HEK293 (cell line): Measurements from ENCODE around the gene IL23A.
A peak's percentile ranks its signal among the peaks of the same experiment; 100 is the strongest.

Experiments used
- CTCF ChIA-PET: fragments of 350-600 bp; formaldehyde crosslinking; extraction: SDS; loops from one replicate; lab custom pipeline; 2021; ENCODE audit warnings: antibody characterized with exemption; lab: Yijun Ruan, JAX
- POLR2A ChIA-PET: fragments of 300-600 bp; formaldehyde crosslinking; extraction: SDS; loops from one replicate; lab custom pipeline; 2020; ENCODE audit warnings: antibody characterized with exemption, inconsistent platforms; lab: Yijun Ruan, JAX
- H3K27ac ChIP-seq: fragments of 200-500 bp; sonication (Bioruptor generic); 2 replicates; pipeline ENCODE4 v1.5.1; 2014; ENCODE audit warnings: low read depth, low read length, control low read depth, inconsistent platforms; ENCODE audit errors: extremely low read depth
- H3K36me3 ChIP-seq, 2 experiments: fragments of 200-500 bp in 1 of 2; sonication (Bioruptor generic) in 1 of 2; 1 replicate in 1 of 2; 2 replicates in 1 of 2; pipeline ENCODE4 v1.5.1; 2014 to 2017; ENCODE audit warnings: inconsistent platforms in 2 of 2, low read length in 2 of 2; ENCODE audit not compliant: control insufficient read depth in 2 of 2, insufficient read depth in 1 of 2
- H3K4me1 ChIP-seq: fragments of 200-500 bp; sonication (Bioruptor generic); 2 replicates; pipeline ENCODE4 v1.5.1; 2014; ENCODE audit warnings: mild to moderate bottlenecking, low read length, inconsistent platforms; ENCODE audit not compliant: control insufficient read depth, insufficient read depth
- H3K4me3 ChIP-seq: 2 replicates; pipeline ENCODE4 v1.5.1; 2011; ENCODE audit warnings: low read depth, mild to moderate bottlenecking, control low read depth, low read length, moderate library complexity
- H3K9me3 ChIP-seq: fragments of 200-500 bp; sonication (Bioruptor generic); 2 replicates; pipeline ENCODE4 v1.5.1; 2014; ENCODE audit warnings: low read depth, low read length, inconsistent platforms; ENCODE audit not compliant: control insufficient read depth, insufficient read depth
- FEZF1 ChIP-seq: fragments of 450-650 bp; formaldehyde crosslinking; IDR thresholded peaks from 2 replicates; pipeline ENCODE4 v1.5.1; 2016; ENCODE audit warnings: missing biosample characterization, missing genetic modification characterization
- KLF9 ChIP-seq: fragments of 450-650 bp; formaldehyde crosslinking; IDR thresholded peaks from 2 replicates; pipeline ENCODE4 v1.5.1; 2016; ENCODE audit warnings: missing biosample characterization, missing genetic modification characterization, low read depth
- OSR2 ChIP-seq: fragments of 450-650 bp; formaldehyde crosslinking; IDR thresholded peaks from 2 replicates; pipeline ENCODE4 v1.5.1; 2016; ENCODE audit warnings: missing biosample characterization, missing genetic modification characterization
- SCRT2 ChIP-seq: fragments of 450-650 bp; formaldehyde crosslinking; IDR thresholded peaks from 2 replicates; pipeline ENCODE4 v1.5.1; 2016; ENCODE audit warnings: missing biosample characterization, missing genetic modification characterization
- ZBTB21 ChIP-seq: fragments of 450-650 bp; formaldehyde crosslinking; IDR thresholded peaks from 2 replicates; pipeline ENCODE4 v1.5.1; 2017; ENCODE audit warnings: missing biosample characterization, missing genetic modification characterization
- ZFHX2 ChIP-seq: fragments of 450-650 bp; formaldehyde crosslinking; conservative IDR thresholded peaks from 2 replicates; pipeline ENCODE4 v1.5.1; 2016; ENCODE audit warnings: missing biosample characterization, missing genetic modification characterization
- ZNF10 ChIP-seq: fragments of 450-650 bp; formaldehyde crosslinking; IDR thresholded peaks from 2 replicates; pipeline ENCODE4 v1.5.1; 2017; ENCODE audit warnings: missing biosample characterization, missing genetic modification characterization
- ZNF138 ChIP-seq: fragments of 450-650 bp; formaldehyde crosslinking; IDR thresholded peaks from 2 replicates; pipeline ENCODE4 v1.5.1; 2016; ENCODE audit warnings: missing biosample characterization, missing genetic modification characterization, borderline replicate concordance
- ZNF140 ChIP-seq: fragments of 450-650 bp; formaldehyde crosslinking; IDR thresholded peaks from 2 replicates; pipeline ENCODE4 v1.5.1; 2016; ENCODE audit warnings: missing biosample characterization, missing genetic modification characterization
- ZNF184 ChIP-seq: fragments of 450-650 bp; IDR thresholded peaks from 2 replicates; pipeline ENCODE4 v1.5.1; 2018; ENCODE audit warnings: missing biosample characterization, mild to moderate bottlenecking, missing genetic modification characterization
- ZNF19 ChIP-seq: fragments of 450-650 bp; formaldehyde crosslinking; IDR thresholded peaks from 2 replicates; pipeline ENCODE4; 2016; ENCODE audit warnings: missing biosample characterization, missing genetic modification characterization, low read depth
- ZNF335 ChIP-seq: fragments of 450-650 bp; formaldehyde crosslinking; conservative IDR thresholded peaks from 2 replicates; pipeline ENCODE4 v1.5.1; 2016; ENCODE audit warnings: missing biosample characterization, missing genetic modification characterization
- ZNF354C ChIP-seq: fragments of 450-650 bp; formaldehyde crosslinking; IDR thresholded peaks from 2 replicates; pipeline ENCODE4 v1.5.1; 2016; ENCODE audit warnings: missing biosample characterization, missing genetic modification characterization, low read depth, borderline replicate concordance
- ZNF366 ChIP-seq: fragments of 450-650 bp; formaldehyde crosslinking; conservative IDR thresholded peaks from 2 replicates; pipeline ENCODE4 v1.5.1; 2016; ENCODE audit warnings: missing biosample characterization, missing genetic modification characterization
- ZNF394 ChIP-seq: fragments of 450-650 bp; formaldehyde crosslinking; IDR thresholded peaks from 2 replicates; pipeline ENCODE4 v1.5.1; 2016; ENCODE audit warnings: missing biosample characterization, missing genetic modification characterization, mild to moderate bottlenecking, moderate library complexity, borderline replicate concordance
- ZNF473 ChIP-seq: fragments of 450-650 bp; formaldehyde crosslinking; IDR thresholded peaks from 2 replicates; pipeline ENCODE4 v1.5.1; 2017; ENCODE audit warnings: missing biosample characterization, missing genetic modification characterization
- ZNF521 ChIP-seq: fragments of 450-650 bp; formaldehyde crosslinking; IDR thresholded peaks from 2 replicates; pipeline ENCODE4 v1.5.1; 2017; ENCODE audit warnings: missing biosample characterization, mild to moderate bottlenecking, missing genetic modification characterization
- ZNF624 ChIP-seq: fragments of 450-650 bp; formaldehyde crosslinking; IDR thresholded peaks from 2 replicates; pipeline ENCODE4 v1.5.1; 2017; ENCODE audit warnings: missing biosample characterization, missing genetic modification characterization
- ZNF701 ChIP-seq: fragments of 450-650 bp; formaldehyde crosslinking; IDR thresholded peaks from 2 replicates; pipeline ENCODE4 v1.5.1; 2016; ENCODE audit warnings: missing biosample characterization, missing genetic modification characterization
- ZNF843 ChIP-seq: fragments of 450-650 bp; formaldehyde crosslinking; IDR thresholded peaks from 2 replicates; pipeline ENCODE4 v1.5.1; 2016; ENCODE audit warnings: missing biosample characterization, missing genetic modification characterization
- TF ChIP-seq, protein P1 (sequence below): fragments of 450-650 bp; formaldehyde crosslinking; IDR thresholded peaks from 2 replicates; pipeline ENCODE4 v1.5.1; 2017; ENCODE audit warnings: missing biosample characterization, missing genetic modification characterization
- TF ChIP-seq, protein P2 (sequence below): fragments of 450-650 bp; formaldehyde crosslinking; IDR thresholded peaks from 2 replicates; pipeline ENCODE4 v1.5.1; 2016; ENCODE audit warnings: missing biosample characterization, missing genetic modification characterization
- TF ChIP-seq, protein P3 (sequence below): fragments of 450-650 bp; formaldehyde crosslinking; IDR thresholded peaks from 2 replicates; pipeline ENCODE4 v1.5.1; 2017; ENCODE audit warnings: missing biosample characterization, missing genetic modification characterization
- TF ChIP-seq, protein P4 (sequence below): fragments of 450-650 bp; formaldehyde crosslinking; IDR thresholded peaks from 2 replicates; pipeline ENCODE4 v1.5.1; 2016; ENCODE audit warnings: missing biosample characterization, missing genetic modification characterization
- TF ChIP-seq, protein P5 (sequence below): fragments of 450-650 bp; formaldehyde crosslinking; optimal IDR thresholded peaks from 2 replicates; pipeline ENCODE3; 2016; ENCODE audit warnings: missing biosample characterization, mild to moderate bottlenecking, missing genetic modification characterization

Gene IL23A

DNA sequence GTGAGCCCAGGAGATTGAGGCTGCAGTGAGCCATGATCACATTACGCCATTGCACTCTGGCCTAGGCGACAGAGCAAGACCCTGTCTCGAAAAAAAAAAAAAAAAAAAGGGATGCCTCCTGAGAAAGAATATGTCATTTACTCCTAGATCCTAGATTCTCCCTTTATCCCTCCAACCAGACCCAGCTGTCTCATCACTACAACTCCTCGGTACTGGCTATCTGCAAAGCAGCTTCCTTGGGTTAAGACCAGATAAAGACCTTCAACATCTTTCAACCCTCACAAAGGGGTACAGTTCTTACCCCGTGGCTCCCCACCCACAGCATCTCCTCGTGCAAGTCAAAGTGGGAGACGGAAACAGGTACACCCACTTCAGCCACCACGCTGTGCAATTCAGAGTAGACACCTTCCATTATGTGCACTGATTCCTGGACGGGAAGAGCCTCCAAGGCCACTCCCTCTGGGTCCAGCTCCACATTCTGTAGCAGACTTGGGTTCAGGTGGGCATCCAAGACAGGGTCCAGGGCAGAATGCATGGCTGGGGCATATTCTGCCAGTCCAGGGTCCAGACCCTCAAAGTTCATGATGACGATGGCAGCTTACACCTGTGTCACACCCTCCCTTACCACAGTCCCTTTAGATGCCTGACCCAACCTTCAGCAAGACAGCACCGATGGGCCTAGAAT is 6.0 kb upstream of the IL23A start:
- CTCF ChIA-PET: interaction anchor here (0.9 to 1.4 kb wide), 2 partner anchors 14 to 16 kb away, joined by 4 to 5 read pairs; no protein-coding TSS in a partner anchor
- Histone ChIP-seq H3K4me3 (peak overlapping the region; percentile 63), H3K36me3 (peaks cover 0 to 12% of the 10 kb centered on the region in 2 experiments; a peak in 2 of 3 replicates), H3K9me3 (no peaks in the 10 kb centered on the region), H3K27ac (peak overlapping the region; percentile 80)
- POLR2A ChIA-PET: interaction anchor here (0.7 to 3.4 kb wide), 8 partner anchors 12 to 143 kb away, joined by 3 to 32 read pairs (median 4); partner anchors contain the start of genes CNPY2, SMARCC2 and STAT2
- TF ChIP-seq ZNF335 (tag by site-specific recombination) (no peak), ZNF473 (tag by site-specific recombination) (no peak), ZNF184 (tag by site-specific recombination) (no peak), ZNF354C (tag by site-specific recombination) (no peak), ZNF624 (tag by site-specific recombination) (no peak), ZNF521 (tag by site-specific recombination) (no peak), ZNF394 (no peak), OSR2 (tag by site-specific recombination) (no peak)
- TF ChIP-seq, all 188 proteins: peak for 0
- peaks cover 5% of the 10 kb centered on the region for H3K4me1 ChIP-seq

DNA sequence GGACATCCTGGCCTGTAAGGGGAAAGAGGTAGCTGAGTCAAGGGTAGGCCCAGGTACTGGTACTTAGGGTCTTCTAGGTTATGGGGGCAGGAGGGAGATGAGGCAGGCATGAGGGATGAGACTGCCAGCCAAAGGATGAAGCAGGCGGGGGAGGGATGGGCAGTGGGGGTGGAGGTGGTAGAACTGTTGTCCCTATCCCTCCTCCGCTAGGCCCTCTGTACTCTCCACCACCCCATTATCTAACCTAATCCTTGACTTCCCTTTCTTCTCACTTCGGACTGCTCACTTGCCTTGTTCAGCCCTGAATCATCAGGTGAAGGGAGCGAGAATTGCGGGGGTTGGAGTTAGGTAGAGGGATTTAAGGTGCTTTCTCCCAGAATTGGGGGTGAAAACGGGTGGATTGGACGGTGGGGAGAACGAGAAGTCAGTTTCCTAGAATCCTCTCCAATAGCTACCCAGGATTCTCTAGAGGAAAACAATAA is 5.4 kb upstream of the IL23A start:
- peaks cover 5% of the 10 kb centered on the region for H3K4me1 ChIP-seq
- no peaks in the 10 kb centered on the region for H3K9me3 ChIP-seq
- peak overlapping the region; percentile 63 for H3K4me3 ChIP-seq
- peak overlapping the region; percentile 80 for H3K27ac ChIP-seq
- peaks cover 0 to 6% of the 10 kb centered on the region in 2 experiments; a peak in 2 of 3 replicates for H3K36me3 ChIP-seq
- CTCF ChIA-PET: interaction anchor here (0.6 to 1.4 kb wide), 3 partner anchors 13 to 38 kb away, joined by 4 to 6 read pairs (median 5); no protein-coding TSS in a partner anchor
- POLR2A ChIA-PET: interaction anchor here (0.6 to 3.4 kb wide), 11 partner anchors 11 to 206 kb away, joined by 3 to 32 read pairs (median 4); partner anchors contain the start of genes CNPY2, ESYT1, SMARCC2 and STAT2
- 0 out of 2 replicates have a peak, but pooled peaks have one; percentile 14 for TF ChIP-seq ZNF366
- TF ChIP-seq ZBTB21 (tag by site-specific recombination): no peak
- TF ChIP-seq SCRT2 (tag by site-specific recombination): peak; percentile 61
- TF ChIP-seq, protein P1, sequence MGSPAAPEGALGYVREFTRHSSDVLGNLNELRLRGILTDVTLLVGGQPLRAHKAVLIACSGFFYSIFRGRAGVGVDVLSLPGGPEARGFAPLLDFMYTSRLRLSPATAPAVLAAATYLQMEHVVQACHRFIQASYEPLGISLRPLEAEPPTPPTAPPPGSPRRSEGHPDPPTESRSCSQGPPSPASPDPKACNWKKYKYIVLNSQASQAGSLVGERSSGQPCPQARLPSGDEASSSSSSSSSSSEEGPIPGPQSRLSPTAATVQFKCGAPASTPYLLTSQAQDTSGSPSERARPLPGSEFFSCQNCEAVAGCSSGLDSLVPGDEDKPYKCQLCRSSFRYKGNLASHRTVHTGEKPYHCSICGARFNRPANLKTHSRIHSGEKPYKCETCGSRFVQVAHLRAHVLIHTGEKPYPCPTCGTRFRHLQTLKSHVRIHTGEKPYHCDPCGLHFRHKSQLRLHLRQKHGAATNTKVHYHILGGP (tag by site-specific recombination): peak; percentile 83
- peak; percentile 34; the same call in 1 of the 2 replicates for TF ChIP-seq ZFHX2 (tag by site-specific recombination)
- TF ChIP-seq ZNF138 (tag by site-specific recombination): no peak
- TF ChIP-seq, protein P2, sequence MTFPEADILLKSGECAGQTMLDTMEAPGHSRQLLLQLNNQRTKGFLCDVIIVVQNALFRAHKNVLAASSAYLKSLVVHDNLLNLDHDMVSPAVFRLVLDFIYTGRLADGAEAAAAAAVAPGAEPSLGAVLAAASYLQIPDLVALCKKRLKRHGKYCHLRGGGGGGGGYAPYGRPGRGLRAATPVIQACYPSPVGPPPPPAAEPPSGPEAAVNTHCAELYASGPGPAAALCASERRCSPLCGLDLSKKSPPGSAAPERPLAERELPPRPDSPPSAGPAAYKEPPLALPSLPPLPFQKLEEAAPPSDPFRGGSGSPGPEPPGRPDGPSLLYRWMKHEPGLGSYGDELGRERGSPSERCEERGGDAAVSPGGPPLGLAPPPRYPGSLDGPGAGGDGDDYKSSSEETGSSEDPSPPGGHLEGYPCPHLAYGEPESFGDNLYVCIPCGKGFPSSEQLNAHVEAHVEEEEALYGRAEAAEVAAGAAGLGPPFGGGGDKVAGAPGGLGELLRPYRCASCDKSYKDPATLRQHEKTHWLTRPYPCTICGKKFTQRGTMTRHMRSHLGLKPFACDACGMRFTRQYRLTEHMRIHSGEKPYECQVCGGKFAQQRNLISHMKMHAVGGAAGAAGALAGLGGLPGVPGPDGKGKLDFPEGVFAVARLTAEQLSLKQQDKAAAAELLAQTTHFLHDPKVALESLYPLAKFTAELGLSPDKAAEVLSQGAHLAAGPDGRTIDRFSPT (tag by site-specific recombination): 0 out of 2 replicates have a peak, but pooled peaks have one; percentile 27
- TF ChIP-seq, protein P3, sequence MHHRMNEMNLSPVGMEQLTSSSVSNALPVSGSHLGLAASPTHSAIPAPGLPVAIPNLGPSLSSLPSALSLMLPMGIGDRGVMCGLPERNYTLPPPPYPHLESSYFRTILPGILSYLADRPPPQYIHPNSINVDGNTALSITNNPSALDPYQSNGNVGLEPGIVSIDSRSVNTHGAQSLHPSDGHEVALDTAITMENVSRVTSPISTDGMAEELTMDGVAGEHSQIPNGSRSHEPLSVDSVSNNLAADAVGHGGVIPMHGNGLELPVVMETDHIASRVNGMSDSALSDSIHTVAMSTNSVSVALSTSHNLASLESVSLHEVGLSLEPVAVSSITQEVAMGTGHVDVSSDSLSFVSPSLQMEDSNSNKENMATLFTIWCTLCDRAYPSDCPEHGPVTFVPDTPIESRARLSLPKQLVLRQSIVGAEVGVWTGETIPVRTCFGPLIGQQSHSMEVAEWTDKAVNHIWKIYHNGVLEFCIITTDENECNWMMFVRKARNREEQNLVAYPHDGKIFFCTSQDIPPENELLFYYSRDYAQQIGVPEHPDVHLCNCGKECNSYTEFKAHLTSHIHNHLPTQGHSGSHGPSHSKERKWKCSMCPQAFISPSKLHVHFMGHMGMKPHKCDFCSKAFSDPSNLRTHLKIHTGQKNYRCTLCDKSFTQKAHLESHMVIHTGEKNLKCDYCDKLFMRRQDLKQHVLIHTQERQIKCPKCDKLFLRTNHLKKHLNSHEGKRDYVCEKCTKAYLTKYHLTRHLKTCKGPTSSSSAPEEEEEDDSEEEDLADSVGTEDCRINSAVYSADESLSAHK (tag by site-specific recombination): peak; percentile 6; the same call in 1 of the 2 replicates
- TF ChIP-seq ZNF843 (tag by site-specific recombination): no peak
- peak; percentile 98 for TF ChIP-seq ZNF10 (tag by site-specific recombination)
- TF ChIP-seq, protein P4, sequence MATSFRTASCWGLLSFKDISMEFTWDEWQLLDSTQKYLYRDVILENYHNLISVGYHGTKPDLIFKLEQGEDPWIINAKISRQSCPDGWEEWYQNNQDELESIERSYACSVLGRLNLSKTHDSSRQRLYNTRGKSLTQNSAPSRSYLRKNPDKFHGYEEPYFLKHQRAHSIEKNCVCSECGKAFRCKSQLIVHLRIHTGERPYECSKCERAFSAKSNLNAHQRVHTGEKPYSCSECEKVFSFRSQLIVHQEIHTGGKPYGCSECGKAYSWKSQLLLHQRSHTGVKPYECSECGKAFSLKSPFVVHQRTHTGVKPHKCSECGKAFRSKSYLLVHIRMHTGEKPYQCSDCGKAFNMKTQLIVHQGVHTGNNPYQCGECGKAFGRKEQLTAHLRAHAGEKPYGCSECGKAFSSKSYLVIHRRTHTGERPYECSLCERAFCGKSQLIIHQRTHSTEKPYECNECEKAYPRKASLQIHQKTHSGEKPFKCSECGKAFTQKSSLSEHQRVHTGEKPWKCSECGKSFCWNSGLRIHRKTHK (tag by site-specific recombination): no peak
- no peak for TF ChIP-seq KLF9 (tag by site-specific recombination)
- no peak for TF ChIP-seq ZNF140
- TF ChIP-seq, protein P5, sequence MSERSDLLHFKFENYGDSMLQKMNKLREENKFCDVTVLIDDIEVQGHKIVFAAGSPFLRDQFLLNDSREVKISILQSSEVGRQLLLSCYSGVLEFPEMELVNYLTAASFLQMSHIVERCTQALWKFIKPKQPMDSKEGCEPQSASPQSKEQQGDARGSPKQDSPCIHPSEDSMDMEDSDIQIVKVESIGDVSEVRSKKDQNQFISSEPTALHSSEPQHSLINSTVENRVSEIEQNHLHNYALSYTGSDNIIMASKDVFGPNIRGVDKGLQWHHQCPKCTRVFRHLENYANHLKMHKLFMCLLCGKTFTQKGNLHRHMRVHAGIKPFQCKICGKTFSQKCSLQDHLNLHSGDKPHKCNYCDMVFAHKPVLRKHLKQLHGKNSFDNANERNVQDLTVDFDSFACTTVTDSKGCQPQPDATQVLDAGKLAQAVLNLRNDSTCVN (tag by site-specific recombination): no peak
- no peak for TF ChIP-seq ZNF701 (tag by site-specific recombination)
- no peak for TF ChIP-seq OSR2 (tag by site-specific recombination)
- no peak for TF ChIP-seq ZNF19
- peak; percentile 12; the same call in 1 of the 2 replicates for TF ChIP-seq FEZF1 (tag by site-specific recombination)
